Stimulated activated CD8-positive, alpha-beta memory T cell treated with anti-CD3 and anti-CD28 coated beads, Interleukin-7, amount 100 ng/mL, for 48 hours (primary cell): ENCODE data around the gene ZCCHC18.
"Not testable (repeated sequence)": the region's sequence is repeated elsewhere in the genome, so short reads cannot be mapped to it uniquely, and the experiment has no call there.

ENCODE experiments used
- DNase-seq, 2 donors: peaks; one replicate each; pipeline ENCODE4 v3.0.0-alpha.2; 2020; ENCODE audit warnings: low read depth in 1 of 2; ENCODE audit errors: extremely low read depth in 1 of 2

ZCCHC18 gene

DNA sequence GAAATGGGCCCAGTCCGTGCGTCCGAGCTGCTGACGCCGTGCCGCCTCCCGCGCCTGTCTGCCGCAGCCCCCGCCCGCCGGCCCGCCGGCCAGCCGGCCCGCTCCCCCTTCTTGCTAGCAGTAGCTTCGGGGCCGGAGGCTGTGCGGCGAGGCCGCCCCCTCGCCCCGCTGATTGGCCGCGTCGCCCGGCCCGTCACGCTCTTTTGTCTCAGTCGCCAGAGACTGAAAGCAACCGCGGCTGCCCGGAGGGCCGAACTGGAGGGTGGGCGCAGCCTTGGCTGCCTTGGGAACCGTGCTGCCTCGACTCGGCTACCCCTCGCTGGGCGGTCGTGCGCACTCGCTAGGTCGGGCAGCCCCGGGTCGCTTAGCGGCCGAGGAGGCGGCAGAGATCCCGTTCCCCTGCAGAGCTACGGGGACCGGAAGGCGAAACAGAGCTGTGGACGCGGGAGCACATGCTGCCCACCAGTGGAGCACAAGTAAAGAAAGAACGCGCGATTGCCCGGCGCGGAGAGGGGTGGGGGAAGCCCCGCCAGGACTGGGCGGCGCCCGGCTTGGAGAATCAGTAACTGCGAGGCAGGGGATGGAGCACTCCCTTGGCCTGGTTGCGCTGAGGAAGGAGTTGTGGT is at the start of gene ZCCHC18:
Gene ZCCHC18 (plus strand): TSS at position 198 of the 626 bp plus-strand sequence. CDS start 1,589 bp downstream, outside the sequence.
- DNase-seq: peak in 1 of 2 donors; percentile 10

- not testable (repeated sequence) for DNase-seq
Measured at GRCh38 chrX:104062636-104063035, 49.7 kb upstream of the ZCCHC18 start.

DNA sequence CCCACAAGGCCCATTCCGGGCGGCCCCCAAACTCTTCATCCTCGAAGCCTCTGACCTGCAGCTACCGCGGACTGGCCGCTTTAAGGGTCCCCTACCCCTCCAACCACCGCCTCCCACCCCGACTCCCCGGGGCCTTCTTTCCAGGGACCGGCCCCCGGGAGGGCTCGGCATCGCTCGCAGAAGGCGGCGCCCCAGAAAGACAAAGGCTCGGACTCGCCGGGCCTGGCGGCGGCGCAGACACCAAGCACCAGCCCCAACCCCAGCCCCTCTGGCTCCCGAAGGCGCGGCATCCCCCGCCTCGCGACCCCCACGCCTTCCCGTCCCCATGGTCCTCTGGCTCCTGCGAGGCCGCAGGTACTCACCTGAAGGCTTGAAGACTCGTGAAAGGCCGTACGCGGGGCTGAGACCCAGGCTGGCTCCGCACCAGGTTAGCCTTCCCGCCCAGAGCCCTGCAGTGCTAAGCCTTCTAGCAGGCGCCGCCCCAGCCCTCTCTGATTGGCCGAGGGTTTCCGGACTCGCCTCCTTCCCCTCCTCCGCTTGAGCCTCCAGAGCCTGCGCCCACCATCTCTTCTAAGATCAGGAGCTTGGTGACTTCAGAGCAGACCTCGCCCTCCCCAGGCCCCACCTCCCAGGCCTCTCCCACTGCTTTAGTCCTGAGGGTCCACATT is 36.4 kb upstream of the ZCCHC18 start, which contains the start of gene TMSB15C:
Gene TMSB15C (minus strand): TSS at position 459 of the 668 bp plus-strand sequence.
- DNase-seq: not testable (repeated sequence)

GRCh38 chrX:104077854-104078253 is 34.5 kb upstream of the ZCCHC18 start:
- not testable (repeated sequence) for DNase-seq

GRCh38 chrX:104084063-104084462 is 28.3 kb upstream of the ZCCHC18 start:
- no peak for DNase-seq

DNA sequence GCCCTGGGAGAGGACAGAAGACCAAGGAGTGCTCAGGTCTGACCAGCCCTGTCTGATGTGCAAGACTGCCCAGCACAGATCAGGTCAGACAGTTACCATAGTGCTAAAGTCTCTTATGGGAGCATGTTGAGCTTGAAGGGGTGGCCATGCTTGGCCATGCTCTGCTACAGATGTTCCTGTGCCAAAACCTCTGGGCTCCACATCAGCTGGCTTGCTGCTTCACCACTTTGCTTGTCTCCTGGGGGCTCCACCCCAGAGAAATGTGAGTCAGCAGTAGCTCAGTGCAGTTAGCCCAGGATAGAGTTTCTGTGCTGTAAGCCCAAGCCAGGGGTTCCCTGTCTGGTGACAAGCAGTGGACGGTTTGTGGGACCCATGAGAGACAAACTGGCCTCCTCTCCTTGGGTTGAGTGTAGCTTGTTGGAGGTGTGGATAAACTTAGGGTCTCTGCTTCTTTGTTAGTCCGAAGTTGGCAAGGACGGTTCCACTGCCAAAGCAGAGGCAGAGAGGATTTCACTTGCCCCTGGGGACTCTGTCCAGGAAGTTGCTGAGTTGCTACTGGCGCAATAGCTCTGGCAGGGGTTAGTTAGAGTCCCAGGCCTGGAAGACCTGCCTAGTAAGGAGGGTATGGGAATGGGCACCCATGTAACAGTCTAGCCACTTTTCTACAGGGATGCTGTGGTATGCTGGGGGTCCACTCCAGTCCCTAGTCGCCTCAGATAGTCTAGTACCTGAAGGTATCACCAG is 27.6 kb upstream of the ZCCHC18 start:
- DNase-seq: no peak

- no peak for DNase-seq
Measured at GRCh38 chrX:104085477-104085876, 26.8 kb upstream of the ZCCHC18 start.

GRCh38 chrX:104085919-104086318 is 26.4 kb upstream of the ZCCHC18 start:
- DNase-seq: no peak

DNA sequence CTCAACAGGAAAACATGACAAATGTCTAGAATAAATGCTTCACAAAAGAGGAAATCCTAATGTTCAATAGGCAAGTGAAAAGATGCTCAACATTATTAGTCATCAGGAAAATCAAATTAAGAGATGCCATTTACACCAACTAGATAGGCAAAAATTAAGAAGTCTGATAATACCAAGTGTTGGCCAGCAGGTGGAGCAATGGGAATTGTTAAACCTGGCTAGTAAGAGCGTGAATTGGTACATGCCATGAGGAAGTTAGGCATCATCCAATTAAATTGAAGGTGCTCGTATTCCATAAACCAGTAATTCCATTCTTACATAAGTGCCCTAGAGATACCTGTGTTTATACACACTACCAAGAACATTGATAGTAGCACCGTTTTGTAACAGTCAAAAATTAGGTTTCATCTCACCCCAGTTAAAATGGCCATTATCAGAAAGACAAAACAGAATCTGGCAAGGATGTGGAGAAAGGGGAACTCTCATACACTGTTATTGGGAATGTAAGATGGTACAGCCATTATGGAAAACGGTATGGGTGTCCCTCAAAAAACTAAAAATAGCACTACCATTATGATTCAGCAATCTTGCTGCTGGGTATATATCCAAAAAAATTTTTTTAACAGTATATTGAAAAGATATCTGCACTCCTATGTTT is 14.0 kb upstream of the ZCCHC18 start:
- DNase-seq: no peak

- DNase-seq: no peak
Measured at GRCh38 chrX:104098919-104099318, 13.4 kb upstream of the ZCCHC18 start.

- no peak for DNase-seq
Measured at GRCh38 chrX:104104676-104105075, 7.6 kb upstream of the ZCCHC18 start.

- DNase-seq: no peak
Measured at GRCh38 chrX:104105330-104106262, 6.7 kb upstream of the ZCCHC18 start.

DNA sequence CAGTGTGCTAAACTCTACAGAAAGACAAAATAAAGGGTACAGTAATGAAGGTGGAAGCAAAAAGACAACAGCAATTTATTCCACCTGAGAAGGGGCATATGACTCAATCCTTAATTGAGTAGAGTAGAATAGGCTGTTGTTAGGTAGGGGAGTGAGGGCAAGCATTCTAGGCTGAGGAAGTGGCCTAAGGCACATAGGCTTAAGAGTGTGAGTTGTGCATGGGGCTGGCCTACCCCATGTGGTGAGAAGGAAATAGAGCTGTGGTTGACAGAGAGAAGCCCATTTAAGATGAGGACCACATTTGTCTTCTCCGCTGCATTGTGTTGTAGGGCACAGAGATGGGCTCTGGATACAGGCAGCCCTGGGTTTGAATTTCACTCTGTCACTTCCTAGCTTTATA is 3.4 kb upstream of the ZCCHC18 start:
- DNase-seq: no peak

DNA sequence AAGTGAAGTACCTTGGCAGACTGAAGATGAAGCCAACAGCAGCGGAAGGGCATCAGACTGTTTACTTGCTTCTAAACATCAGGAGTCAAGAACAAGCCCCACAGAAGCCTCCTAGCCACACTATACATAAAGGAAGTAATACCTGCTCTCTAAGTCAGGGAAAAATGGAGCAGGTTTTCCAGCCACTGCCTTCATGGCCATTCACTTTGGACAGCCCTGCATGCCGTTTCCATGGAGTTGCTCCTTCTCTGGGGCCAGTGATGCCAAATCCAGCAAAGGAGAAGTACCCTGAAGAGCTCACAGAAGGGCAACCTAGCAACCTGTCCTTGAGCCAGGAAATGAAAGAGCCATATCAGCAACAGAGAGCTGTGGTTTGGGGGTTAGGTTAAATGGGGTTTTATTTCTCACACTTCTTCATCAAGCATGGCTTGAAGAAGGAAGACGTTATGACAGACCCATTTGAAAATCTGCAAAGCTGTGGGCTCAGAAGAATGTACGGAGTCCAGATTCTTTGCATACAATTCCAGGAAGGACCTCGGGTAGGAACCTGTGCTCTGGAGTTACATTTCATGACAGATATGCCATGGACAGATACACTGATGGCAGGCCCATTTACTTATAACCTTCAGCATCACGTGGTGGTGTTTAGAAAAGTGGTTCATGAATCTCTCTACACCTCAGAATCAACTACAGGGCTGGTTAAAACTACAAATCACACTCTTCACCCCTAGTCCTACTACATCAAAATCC is 1.7 kb upstream of the ZCCHC18 start:
- not testable (repeated sequence) for DNase-seq

DNA sequence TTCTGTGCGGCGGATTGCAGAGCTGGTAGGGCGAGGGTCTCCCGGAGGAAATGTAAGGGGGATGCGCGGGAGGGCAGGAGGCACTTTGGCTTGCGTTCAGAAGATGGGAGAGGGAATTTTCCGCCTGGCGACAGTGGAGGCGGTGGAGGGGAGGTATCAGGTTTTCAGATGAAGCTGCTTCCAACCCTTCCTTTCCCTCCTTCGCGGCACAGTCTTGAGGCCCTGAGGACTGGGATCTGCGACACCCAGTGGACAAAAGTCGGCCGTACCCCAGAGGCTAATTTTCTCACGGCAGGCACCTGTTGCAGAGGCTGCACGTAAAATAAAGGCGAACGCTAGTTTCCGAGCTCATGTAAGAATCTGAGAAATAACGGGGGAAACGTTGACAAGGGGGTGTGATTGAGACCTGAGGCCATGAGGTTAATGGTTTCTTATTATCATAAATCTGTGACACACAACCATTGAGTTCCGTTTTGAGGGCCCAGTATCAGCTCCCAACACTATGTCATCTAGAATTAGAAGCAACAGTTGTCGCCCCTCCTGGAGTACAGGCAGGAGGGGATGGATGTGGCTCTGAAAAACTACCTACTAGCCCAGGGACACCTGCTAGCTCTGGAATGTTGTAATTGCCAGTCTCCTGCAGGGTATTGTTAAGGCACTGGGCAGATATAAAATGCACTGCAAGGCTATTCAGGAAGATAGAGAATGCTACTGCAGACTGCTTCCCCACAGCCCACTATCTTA is 1.1 kb downstream of the ZCCHC18 start:
- DNase-seq: peak in 1 of 2 donors; percentile 32

DNA sequence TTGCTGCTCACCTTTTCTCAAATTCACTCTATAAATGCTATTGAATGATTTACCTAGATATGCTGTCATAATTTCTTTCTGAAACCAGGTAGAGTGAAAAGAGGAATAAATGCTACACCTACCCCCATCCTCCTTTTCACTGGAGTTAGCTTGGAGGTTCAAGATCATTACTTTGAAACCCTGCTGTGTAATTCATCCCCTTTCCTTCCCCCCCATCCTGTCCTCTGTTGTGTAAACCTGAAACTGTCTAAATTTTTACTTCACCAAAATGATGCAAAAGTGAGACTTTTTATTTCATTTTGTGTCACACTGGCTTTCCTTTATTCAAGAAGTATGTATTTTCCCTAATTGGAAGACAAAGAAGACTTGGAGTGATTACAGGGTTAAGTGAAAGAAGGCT is 5.4 kb downstream of the ZCCHC18 start:
- no peak for DNase-seq

GRCh38 chrX:104118765-104119164 is 6.4 kb downstream of the ZCCHC18 start:
- DNase-seq: no peak

DNA sequence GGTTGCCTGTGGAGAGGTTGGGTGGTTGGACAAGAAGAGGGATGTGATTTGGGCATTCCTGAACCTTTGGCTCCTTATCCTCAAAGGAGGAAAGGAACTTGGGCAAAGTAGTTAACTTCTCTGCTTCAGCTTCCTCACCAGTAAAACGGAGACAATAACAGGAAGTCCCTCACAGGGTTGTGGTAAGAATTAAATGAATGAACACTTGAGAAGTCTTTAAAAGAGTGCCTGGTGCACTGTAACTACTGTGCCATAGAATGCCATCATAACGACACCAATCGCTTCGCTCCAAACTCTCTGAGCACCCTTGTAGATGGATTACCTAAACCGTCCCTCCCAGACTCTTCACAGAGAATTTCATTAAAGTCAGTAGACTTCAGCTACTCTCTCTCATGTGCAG is 10.5 kb downstream of the ZCCHC18 start:
- DNase-seq: no peak

GRCh38 chrX:104126856-104127255 is 14.5 kb downstream of the ZCCHC18 start:
- DNase-seq: no peak
